ENCODE results near the gene FPR2.

- TF ChIP-seq CTCF (IDR thresholded peaks at IDR 0.05) (no peak), EZH2 (IDR thresholded peaks at IDR 0.05; ENCODE audit: borderline replicate concordance, insufficient read depth, low read depth, low read length, poor library complexity, severe bottlenecking) (no peak)
Measured at GRCh38 chr19:51729781-51730180, 31.2 kb upstream of the FPR2 start.
